Measurements from ENCODE around the gene DOHH. TPM values are rescaled to one million over a fixed set of nuclear protein-coding genes. Genes with fewer than 3 reads are reported as not detected.
A peak's percentile ranks its signal among the peaks of the same experiment; 100 is the strongest.

The DOHH gene
- total and polyA plus RNA-seq, 2 experiments from 2014 or later: 19.0 to 34.7 TPM

DNA sequence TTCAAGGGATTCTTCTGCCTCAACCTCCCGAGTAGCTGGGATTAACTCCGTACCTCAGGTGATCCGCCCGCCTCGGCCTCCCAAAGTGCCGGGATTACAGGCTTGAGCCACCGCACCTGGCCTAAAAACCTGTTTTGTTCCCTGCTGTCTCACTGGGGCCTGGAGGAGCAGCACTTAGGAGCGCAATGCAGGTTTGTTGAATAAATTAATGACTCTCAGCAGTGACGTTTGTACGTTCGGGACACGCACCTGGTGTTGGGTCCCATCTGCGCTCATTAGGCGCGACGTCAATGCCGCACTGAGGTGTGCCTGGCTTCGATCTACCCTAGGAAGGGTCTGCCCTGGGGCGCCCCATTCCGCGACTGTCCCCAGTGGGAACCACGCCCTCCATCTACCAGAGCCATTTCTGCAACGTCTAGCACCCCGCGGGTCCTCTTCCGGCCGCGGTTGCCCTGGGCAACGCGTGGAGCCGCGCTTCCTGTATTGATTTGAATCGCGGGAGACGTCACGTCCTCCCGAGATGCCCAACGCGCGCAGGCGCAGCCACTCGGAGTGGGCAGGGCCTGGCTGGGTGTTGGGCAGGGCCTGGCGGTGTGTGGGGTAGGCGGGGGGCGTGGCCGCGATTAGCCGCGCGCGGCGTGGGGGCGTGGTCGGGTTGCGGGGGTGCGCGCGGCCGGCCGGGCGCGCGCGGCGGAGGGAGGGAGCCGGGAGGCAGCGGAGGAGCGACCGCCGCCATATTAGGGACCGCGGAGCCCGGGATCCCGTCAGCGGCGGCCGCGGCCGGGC is 5.3 kb upstream of the DOHH start, which contains the start of gene FZR1:
Gene FZR1 (plus strand): TSS at position 714 of the 786 bp plus-strand sequence. CDS start 16,679 bp downstream, outside the sequence.
- DNase-seq (ENCODE audit: low spot score) (peak; percentile 97), ATAC-seq (peak; percentile 82)
- H3K9me2 ChIP-seq (ENCODE audit: insufficient read depth): no peaks in the 10 kb centered on the region
- Mint-ChIP-seq H3K36me3 (ENCODE audit: low read depth) (peaks cover 11% of the 10 kb centered on the region; the same call in 2 of the 3 replicates), H3K4me3 (peak within 1 kb of the TSS; percentile 82), H3K4me1 (peaks cover 14% of the 10 kb centered on the region), H3K9me3 (peaks cover 2% of the 10 kb centered on the region; the same call in 1 of the 3 replicates), H3K27me3 (ENCODE audit: insufficient read depth, low read depth, poor library complexity) (peaks cover 23% of the 10 kb centered on the region), H3K27ac (peak within 1 kb of the TSS; percentile 98)
- H3K4me2 ChIP-seq: peak within 1 kb of the TSS; percentile 97
- H3K27ac ChIP-seq (ENCODE audit: low read depth): peak within 1 kb of the TSS; percentile 92
- peak within 1 kb of the TSS; percentile 88; the same call in 1 of the 2 replicates for H2AFZ ChIP-seq
- peaks cover 25% of the 10 kb centered on the region for H3K79me2 ChIP-seq (replicated peaks; ENCODE audit: insufficient read depth)
- H3K4me1 ChIP-seq (ENCODE audit: insufficient read depth): peaks cover 15% of the 10 kb centered on the region
- H4K20me1 ChIP-seq (replicated peaks; ENCODE audit: insufficient read depth): peaks cover 2% of the 10 kb centered on the region; the same call in 1 of the 2 replicates
- peak within 1 kb of the TSS; percentile 86 for H3K4me3 ChIP-seq
- H3K27me3 ChIP-seq (ENCODE audit: insufficient read depth): no peaks in the 10 kb centered on the region
- no peak for TF ChIP-seq EZH2phosphoT487 (IDR thresholded peaks at IDR 0.05; ENCODE audit: unreplicated experiment)
- peak; percentile 92 for TF ChIP-seq CREB1 (CRISPR knock-in tag; IDR thresholded peaks at IDR 0.05; ENCODE audit: low read depth)
- TF ChIP-seq POLR2AphosphoS5 (IDR thresholded peaks at IDR 0.05; ENCODE audit: low read depth): peak; percentile 44
- TF ChIP-seq, protein P1, sequence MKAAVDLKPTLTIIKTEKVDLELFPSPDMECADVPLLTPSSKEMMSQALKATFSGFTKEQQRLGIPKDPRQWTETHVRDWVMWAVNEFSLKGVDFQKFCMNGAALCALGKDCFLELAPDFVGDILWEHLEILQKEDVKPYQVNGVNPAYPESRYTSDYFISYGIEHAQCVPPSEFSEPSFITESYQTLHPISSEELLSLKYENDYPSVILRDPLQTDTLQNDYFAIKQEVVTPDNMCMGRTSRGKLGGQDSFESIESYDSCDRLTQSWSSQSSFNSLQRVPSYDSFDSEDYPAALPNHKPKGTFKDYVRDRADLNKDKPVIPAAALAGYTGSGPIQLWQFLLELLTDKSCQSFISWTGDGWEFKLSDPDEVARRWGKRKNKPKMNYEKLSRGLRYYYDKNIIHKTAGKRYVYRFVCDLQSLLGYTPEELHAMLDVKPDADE (IDR thresholded peaks at IDR 0.05): 0 out of 2 replicates have a peak, but pooled peaks have one; percentile 74
- H3K36me3 ChIP-seq (ENCODE audit: insufficient read depth): no peaks in the 10 kb centered on the region
- H3F3A ChIP-seq (replicated peaks; ENCODE audit: low read depth): no peaks in the 10 kb centered on the region

DNA sequence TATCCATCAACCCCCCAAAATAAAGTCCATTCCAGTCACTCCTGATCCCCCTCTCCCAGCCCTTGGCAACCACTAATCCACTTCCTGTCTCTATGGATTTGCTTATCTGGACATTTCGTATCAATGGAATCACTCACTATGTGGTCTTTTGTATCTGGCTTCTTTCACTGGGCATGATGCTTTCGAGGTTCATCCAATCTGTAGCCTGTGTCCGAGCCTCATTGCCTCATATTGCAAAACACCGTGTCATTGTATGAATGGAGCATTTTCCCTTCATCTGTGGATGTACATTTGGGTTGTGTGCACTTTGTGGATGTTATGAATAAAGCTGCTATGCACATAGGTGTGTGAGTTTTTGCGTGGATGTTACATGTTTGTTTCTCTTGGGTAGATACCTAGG is 4.3 kb upstream of the DOHH start:
- Mint-ChIP-seq H3K4me3 (peak overlapping the region; percentile 82; the same call in 2 of the 3 replicates), H3K9me3 (peaks cover 4% of the 10 kb centered on the region; the same call in 1 of the 3 replicates), H3K27me3 (ENCODE audit: insufficient read depth, low read depth, poor library complexity) (peaks cover 24% of the 10 kb centered on the region), H3K36me3 (ENCODE audit: low read depth) (peaks cover 8% of the 10 kb centered on the region; the same call in 2 of the 3 replicates), H3K4me1 (peaks cover 15% of the 10 kb centered on the region), H3K27ac (peak overlapping the region; percentile 98)
- H3K9me2 ChIP-seq (ENCODE audit: insufficient read depth): no peaks in the 10 kb centered on the region
- H3K4me3 ChIP-seq: peak overlapping the region; percentile 86; the same call in 1 of the 2 replicates
- peaks cover 17% of the 10 kb centered on the region for H3K4me1 ChIP-seq (ENCODE audit: insufficient read depth)
- 0 out of 2 replicates have a peak overlapping the region, but pooled peaks have one; percentile 92 for H3K27ac ChIP-seq (ENCODE audit: low read depth)
- peak overlapping the region; percentile 97; the same call in 1 of the 2 replicates for H3K4me2 ChIP-seq
- H3F3A ChIP-seq (replicated peaks; ENCODE audit: low read depth): 0 out of 2 replicates have a peak, but pooled peaks cover 2% of the 10 kb centered on the region
- H3K36me3 ChIP-seq (ENCODE audit: insufficient read depth): no peaks in the 10 kb centered on the region
- H3K79me2 ChIP-seq (replicated peaks; ENCODE audit: insufficient read depth): peaks cover 21% of the 10 kb centered on the region
- no peak for DNase-seq (ENCODE audit: low spot score)
- ATAC-seq: no peak
- no peak overlapping the region for H2AFZ ChIP-seq
- H4K20me1 ChIP-seq (replicated peaks; ENCODE audit: insufficient read depth): no peaks in the 10 kb centered on the region; the same call in 1 of the 2 replicates
- H3K27me3 ChIP-seq (ENCODE audit: insufficient read depth): no peaks in the 10 kb centered on the region
- TF ChIP-seq POLR2AphosphoS5 (IDR thresholded peaks at IDR 0.05; ENCODE audit: low read depth) (no peak), ZNF114 (CRISPR knock-in tag; IDR thresholded peaks at IDR 0.05) (no peak), STAT1 (IDR thresholded peaks at IDR 0.05; ENCODE audit: unreplicated experiment) (no peak), CREB1 (CRISPR knock-in tag; IDR thresholded peaks at IDR 0.05; ENCODE audit: low read depth) (no peak), EZH2phosphoT487 (IDR thresholded peaks at IDR 0.05; ENCODE audit: unreplicated experiment) (no peak), ZNF331 (CRISPR knock-in tag; IDR thresholded peaks at IDR 0.05; ENCODE audit: low read depth) (no peak), JUNB (IDR thresholded peaks at IDR 0.05; ENCODE audit: unreplicated experiment) (no peak), EZH2 (IDR thresholded peaks at IDR 0.05; ENCODE audit: low read depth, unreplicated experiment) (no peak)
- TF ChIP-seq, protein P2, sequence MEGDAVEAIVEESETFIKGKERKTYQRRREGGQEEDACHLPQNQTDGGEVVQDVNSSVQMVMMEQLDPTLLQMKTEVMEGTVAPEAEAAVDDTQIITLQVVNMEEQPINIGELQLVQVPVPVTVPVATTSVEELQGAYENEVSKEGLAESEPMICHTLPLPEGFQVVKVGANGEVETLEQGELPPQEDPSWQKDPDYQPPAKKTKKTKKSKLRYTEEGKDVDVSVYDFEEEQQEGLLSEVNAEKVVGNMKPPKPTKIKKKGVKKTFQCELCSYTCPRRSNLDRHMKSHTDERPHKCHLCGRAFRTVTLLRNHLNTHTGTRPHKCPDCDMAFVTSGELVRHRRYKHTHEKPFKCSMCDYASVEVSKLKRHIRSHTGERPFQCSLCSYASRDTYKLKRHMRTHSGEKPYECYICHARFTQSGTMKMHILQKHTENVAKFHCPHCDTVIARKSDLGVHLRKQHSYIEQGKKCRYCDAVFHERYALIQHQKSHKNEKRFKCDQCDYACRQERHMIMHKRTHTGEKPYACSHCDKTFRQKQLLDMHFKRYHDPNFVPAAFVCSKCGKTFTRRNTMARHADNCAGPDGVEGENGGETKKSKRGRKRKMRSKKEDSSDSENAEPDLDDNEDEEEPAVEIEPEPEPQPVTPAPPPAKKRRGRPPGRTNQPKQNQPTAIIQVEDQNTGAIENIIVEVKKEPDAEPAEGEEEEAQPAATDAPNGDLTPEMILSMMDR (conservative IDR thresholded peaks at IDR 0.05; ENCODE audit: low read depth in 2 of 2): no peak
- TF ChIP-seq, protein P1 (IDR thresholded peaks at IDR 0.05): no peak
- TF ChIP-seq, protein P3, sequence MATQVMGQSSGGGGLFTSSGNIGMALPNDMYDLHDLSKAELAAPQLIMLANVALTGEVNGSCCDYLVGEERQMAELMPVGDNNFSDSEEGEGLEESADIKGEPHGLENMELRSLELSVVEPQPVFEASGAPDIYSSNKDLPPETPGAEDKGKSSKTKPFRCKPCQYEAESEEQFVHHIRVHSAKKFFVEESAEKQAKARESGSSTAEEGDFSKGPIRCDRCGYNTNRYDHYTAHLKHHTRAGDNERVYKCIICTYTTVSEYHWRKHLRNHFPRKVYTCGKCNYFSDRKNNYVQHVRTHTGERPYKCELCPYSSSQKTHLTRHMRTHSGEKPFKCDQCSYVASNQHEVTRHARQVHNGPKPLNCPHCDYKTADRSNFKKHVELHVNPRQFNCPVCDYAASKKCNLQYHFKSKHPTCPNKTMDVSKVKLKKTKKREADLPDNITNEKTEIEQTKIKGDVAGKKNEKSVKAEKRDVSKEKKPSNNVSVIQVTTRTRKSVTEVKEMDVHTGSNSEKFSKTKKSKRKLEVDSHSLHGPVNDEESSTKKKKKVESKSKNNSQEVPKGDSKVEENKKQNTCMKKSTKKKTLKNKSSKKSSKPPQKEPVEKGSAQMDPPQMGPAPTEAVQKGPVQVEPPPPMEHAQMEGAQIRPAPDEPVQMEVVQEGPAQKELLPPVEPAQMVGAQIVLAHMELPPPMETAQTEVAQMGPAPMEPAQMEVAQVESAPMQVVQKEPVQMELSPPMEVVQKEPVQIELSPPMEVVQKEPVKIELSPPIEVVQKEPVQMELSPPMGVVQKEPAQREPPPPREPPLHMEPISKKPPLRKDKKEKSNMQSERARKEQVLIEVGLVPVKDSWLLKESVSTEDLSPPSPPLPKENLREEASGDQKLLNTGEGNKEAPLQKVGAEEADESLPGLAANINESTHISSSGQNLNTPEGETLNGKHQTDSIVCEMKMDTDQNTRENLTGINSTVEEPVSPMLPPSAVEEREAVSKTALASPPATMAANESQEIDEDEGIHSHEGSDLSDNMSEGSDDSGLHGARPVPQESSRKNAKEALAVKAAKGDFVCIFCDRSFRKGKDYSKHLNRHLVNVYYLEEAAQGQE (IDR thresholded peaks at IDR 0.05; ENCODE audit: unreplicated experiment): no peak
